NOMO-1 treated with dmso at 0.1 percent for 144 hours (cell line): ENCODE measurements around the gene AHRR.
"Not testable (repeated sequence)": the region's sequence is repeated elsewhere in the genome, so short reads cannot be mapped to it uniquely, and the experiment has no call there.

ENCODE experiments used
- DNase-seq: peaks from one replicate; lab custom pipeline; 2025; ENCODE audit not compliant: unreplicated experiment; lab: John Stamatoyannopoulos, UW

AHRR gene

GRCh38 chr5:375921-376798 is 54.6 kb downstream of the AHRR start:
- no peak for DNase-seq

- DNase-seq, result no peak
Observed at GRCh38 chr5:376799-377325, 55.3 kb downstream of the AHRR start.

- DNase-seq, result no peak
Observed at GRCh38 chr5:377326-377981, 55.9 kb downstream of the AHRR start.

- DNase-seq, result no peak
Observed at GRCh38 chr5:378301-378891, 56.9 kb downstream of the AHRR start.

- no peak for DNase-seq
Observed at GRCh38 chr5:378976-379742, 57.6 kb downstream of the AHRR start.

DNA sequence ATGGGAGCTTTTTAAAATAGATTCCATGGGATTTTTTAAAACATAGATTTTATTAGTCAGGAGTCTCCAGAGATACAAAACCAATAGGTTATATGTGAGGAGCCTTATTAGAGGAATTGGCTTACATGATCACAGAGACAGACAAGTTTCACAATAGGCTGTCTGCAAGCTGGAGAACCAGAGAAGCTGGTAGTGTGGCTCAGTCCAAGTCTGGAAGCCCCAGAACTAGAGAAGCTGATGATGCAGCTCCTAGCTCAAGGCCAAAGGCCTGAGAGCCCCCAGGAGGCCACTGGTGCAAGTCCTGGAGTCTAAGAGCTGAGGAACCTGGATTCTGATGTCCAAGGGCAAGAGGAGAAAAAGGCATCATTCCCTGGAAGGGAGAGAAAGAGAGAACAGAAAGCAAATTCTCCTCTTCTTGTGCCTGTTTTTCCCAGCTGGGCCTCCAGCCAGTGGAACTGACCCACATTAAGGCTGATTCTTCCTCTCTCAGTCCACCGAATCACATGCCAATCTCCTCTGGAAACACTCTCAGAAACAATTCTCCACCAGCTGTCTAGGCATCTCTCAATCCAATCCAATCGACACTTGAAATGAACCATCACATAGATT is 59.3 kb downstream of the AHRR start:
- no peak for DNase-seq

DNA sequence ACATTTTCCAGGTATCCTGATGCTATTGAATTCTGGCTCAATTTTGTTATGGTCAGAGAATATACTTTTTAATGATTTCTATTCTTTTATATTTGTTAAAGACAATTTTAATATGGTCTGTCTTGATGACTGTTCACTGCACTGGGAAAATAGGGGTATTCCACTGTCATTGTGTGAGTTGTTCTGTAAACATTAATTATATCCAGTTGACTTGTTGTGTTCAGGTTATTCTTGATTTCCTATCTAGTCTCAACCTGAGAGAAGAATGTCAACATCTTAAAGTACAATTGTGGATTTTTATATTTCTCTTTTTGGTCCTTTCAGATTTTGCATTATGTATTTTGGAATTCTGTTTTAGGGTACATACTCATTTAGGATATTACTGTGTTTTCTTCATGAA is 61.6 kb downstream of the AHRR start:
- DNase-seq, result no peak

GRCh38 chr5:383621-384020 is 62.1 kb downstream of the AHRR start:
- DNase-seq, result no peak

DNA sequence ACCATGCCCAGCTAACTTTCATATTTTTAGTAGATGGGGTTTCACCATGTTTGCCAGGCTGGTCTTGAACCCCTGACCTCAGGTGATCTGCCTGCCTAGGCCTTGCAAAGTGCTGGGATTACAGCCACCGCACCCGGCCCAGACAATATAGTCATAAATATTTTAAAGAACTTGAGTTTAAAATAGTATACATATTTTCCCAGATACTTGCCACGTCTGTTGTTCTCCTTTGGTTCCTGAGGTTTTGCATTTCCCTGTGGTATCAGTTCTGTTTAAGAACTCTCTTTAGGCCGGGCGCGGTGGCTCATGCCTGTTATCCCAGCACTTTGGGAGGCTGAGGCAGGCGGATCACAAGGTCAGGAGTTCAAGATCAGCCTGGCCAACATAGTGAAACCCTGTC is 63.1 kb downstream of the AHRR start:
- not testable (repeated sequence) for DNase-seq

GRCh38 chr5:385321-385720 is 63.8 kb downstream of the AHRR start:
- DNase-seq, result no peak

DNA sequence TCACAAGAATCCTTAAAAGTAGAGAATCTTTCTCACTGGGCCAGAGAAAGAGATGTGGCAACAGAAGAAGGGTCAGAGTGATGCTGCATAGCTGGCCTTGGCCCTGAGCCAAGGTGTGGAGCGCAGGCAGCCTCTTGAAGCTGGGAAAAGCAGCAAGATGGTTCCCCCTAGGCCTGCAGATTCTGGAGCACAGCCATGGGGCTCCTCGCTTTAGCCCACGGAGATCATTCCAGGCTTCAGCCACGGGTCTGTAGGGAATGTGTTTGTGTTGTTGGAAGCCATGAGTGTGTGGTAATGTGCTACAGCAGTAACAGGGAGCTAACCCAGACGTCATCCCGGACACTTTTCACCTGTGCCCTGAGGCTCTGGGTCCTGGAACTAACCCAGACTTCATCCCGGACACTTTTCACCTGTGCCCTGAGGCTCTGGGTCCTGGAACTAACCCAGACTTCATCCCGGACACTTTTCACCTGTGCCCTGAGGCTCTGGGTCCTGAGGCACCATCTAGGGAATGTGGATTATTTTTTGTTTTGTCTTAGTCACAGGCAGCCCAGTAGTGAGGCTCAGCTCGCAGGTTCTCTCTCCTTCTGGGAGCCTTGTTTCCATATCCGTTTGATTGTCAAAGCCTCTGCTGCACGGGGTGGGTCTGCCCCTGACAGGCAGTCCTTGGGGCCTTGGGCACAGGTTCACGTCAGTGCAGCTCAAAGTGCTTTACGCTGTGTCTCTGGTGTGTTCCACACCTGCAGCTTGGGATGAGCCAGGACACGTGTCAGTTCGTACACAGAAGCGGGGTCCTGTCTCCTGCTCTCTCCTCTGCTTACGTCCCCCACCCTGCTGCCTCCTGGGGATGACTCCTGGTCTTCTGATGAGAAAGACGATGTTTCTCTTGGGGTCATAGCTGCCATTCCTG is 65.2 kb downstream of the AHRR start:
- no peak for DNase-seq

- no peak for DNase-seq
Observed at GRCh38 chr5:387491-388265, 66.2 kb downstream of the AHRR start.

GRCh38 chr5:388266-389196 is 67.0 kb downstream of the AHRR start:
- DNase-seq, result no peak

- no peak for DNase-seq
Observed at GRCh38 chr5:389197-389821, 67.8 kb downstream of the AHRR start.

GRCh38 chr5:389891-390622 is 68.5 kb downstream of the AHRR start:
- DNase-seq, result no peak

- no peak for DNase-seq
Observed at GRCh38 chr5:390623-391491, 69.3 kb downstream of the AHRR start.
